K562 (cell line): ENCODE measurements around the gene GAPVD1. TPM values are rescaled to one million over a fixed set of nuclear protein-coding genes. Genes with fewer than 3 reads are reported as not detected.

Source experiments
- DIDO1 ChIP-seq: fragments of 450-650 bp; IDR thresholded peaks from 2 replicates; pipeline ENCODE4 v1.6.1; 2016; ENCODE audit warnings: low read depth, missing biosample characterization, missing genetic modification characterization
- ESRRA ChIP-seq: fragments of 450-650 bp; IDR thresholded peaks from 2 replicates; pipeline ENCODE4 v1.6.1; 2014; ENCODE audit warnings: low read depth, mild to moderate bottlenecking, moderate library complexity, borderline replicate concordance
- GATAD2A ChIP-seq: fragments of 450-650 bp; IDR thresholded peaks from 2 replicates; pipeline ENCODE4 v1.6.1; 2017
- JUN ChIP-seq, 2 experiments: sonication (generic) in 1 of 2; formaldehyde crosslinking in 1 of 2; IDR thresholded peaks; 2 replicates each; pipeline versions ENCODE4 v1.6.1 to v1.8.0; 2012 to 2022; ENCODE audit warnings: borderline replicate concordance in 2 of 2, mild to moderate bottlenecking in 2 of 2, improper control_type of control experiment in 1 of 2, low read depth in 1 of 2, low read length in 1 of 2, missing genetic modification reagents in 1 of 2
- KAT2B ChIP-seq: IDR thresholded peaks from one replicate; pipeline ENCODE4 v1.6.1; 2012; ENCODE audit warnings: low read depth, mild to moderate bottlenecking, control low read depth, inconsistent platforms, low read length, moderate library complexity
- KDM2B ChIP-seq: fragments of 250-450 bp; sonication (Bioruptor Pico); IDR thresholded peaks from 2 replicates; pipeline ENCODE4 v1.8.0; 2021; ENCODE audit warnings: mild to moderate bottlenecking, moderate library complexity
- MAFK ChIP-seq: IDR thresholded peaks from 2 replicates; pipeline ENCODE4 v1.6.1; 2011; ENCODE audit warnings: low read length, improper control_type of control experiment
- NBN ChIP-seq: fragments of 450-650 bp; IDR thresholded peaks from 2 replicates; pipeline ENCODE4 v1.6.1; 2016; ENCODE audit warnings: low read depth, mild to moderate bottlenecking
- NEUROD1 ChIP-seq: fragments of 150-350 bp; IDR thresholded peaks from 2 replicates; pipeline ENCODE4 v1.6.1; 2014; ENCODE audit warnings: borderline replicate concordance, low read length, low read depth; ENCODE audit not compliant: partially characterized antibody
- POLR2AphosphoS5 ChIP-seq: IDR thresholded peaks from 2 replicates; pipeline ENCODE4 v1.6.1; 2011; ENCODE audit warnings: mild to moderate bottlenecking, low read depth, low read length, moderate library complexity; ENCODE audit not compliant: control insufficient read depth, insufficient read depth
- POLR2G ChIP-seq: fragments of 200-400 bp; formaldehyde crosslinking; IDR thresholded peaks from 2 replicates; pipeline ENCODE4 v1.6.1; 2017; ENCODE audit warnings: low read depth, mild to moderate bottlenecking, antibody characterized with exemption, low read length, moderate library complexity
- PTTG1 ChIP-seq: fragments of 450-650 bp; IDR thresholded peaks from 2 replicates; pipeline ENCODE4 v1.6.1; 2016; ENCODE audit warnings: low read depth, mild to moderate bottlenecking, missing genetic modification characterization, missing compliant biosample characterization
- TBL1XR1 ChIP-seq, 2 experiments: IDR thresholded peaks; 2 replicates each; pipeline ENCODE4 v1.6.1; 2012; ENCODE audit warnings: improper control_type of control experiment in 2 of 2, low read length in 2 of 2, mild to moderate bottlenecking in 1 of 2
- THRAP3 ChIP-seq: fragments of 450-650 bp; IDR thresholded peaks from 2 replicates; pipeline ENCODE4 v1.6.1; 2016; ENCODE audit warnings: mild to moderate bottlenecking, inconsistent platforms, borderline replicate concordance
- ZNF134 ChIP-seq: fragments of 250-450 bp; sonication (Bioruptor Pico); conservative IDR thresholded peaks from 2 replicates; pipeline ENCODE4 v1.4.0; 2020
- ZNF197 ChIP-seq: fragments of 200-800 bp; sonication (Bioruptor generic); IDR thresholded peaks from 2 replicates; pipeline ENCODE4 v1.6.1; 2016; ENCODE audit warnings: low read depth, missing genetic modification characterization, missing compliant biosample characterization
- ZNF3 ChIP-seq: fragments of 250-450 bp; sonication (Bioruptor Pico); IDR thresholded peaks from 2 replicates; pipeline ENCODE4 v1.5.0; 2021; ENCODE audit warnings: mild to moderate bottlenecking, moderate library complexity
- ZNF311 ChIP-seq: fragments of 250-450 bp; sonication (Bioruptor Pico); IDR thresholded peaks from 2 replicates; pipeline ENCODE4 v1.4.0; 2020; ENCODE audit warnings: mild to moderate bottlenecking, moderate library complexity
- ZNF586 ChIP-seq: fragments of 450-650 bp; formaldehyde crosslinking; conservative IDR thresholded peaks from 2 replicates; pipeline ENCODE4 v1.4.0; 2020; ENCODE audit warnings: mild to moderate bottlenecking, moderate library complexity
- ZNF79 ChIP-seq: fragments of 250-450 bp; sonication (Bioruptor Pico); IDR thresholded peaks from 2 replicates; pipeline ENCODE4 v1.4.0; 2020; ENCODE audit warnings: low read depth, mild to moderate bottlenecking, moderate library complexity
- ZNF830 ChIP-seq: fragments of 250-450 bp; sonication (Bioruptor Pico); IDR thresholded peaks from 2 replicates; pipeline ENCODE4 v1.5.0; 2021; ENCODE audit warnings: mild to moderate bottlenecking
- polyA plus RNA-seq, 8 experiments: library from polyadenylated mRNA; depleted of rRNA in 4 of 8; stranded (reverse) in 5 of 8; unstranded in 3 of 8; fragments of >200 nt; fragmentation: Nextera tagmentation in 2 of 8; fragmentation: Illumina TruSeq in 1 of 8; extraction: Ambion mirVana in 2 of 8; extraction: Trizol in 1 of 8; gene quantifications; 2 replicates each; pipeline versions ENCODE4 v1.2.1 to v1.2.3, GENCODE V29; 2011 to 2014; ENCODE audit warnings: inconsistent platforms in 1 of 8, missing spikeins in 1 of 8
- total RNA-seq, 7 experiments: library from RNA; depleted of rRNA in 6 of 7; stranded (reverse); fragments of >200 nt in 6 of 7; fragmentation: Illumina TruSeq in 2 of 7; extraction: Trizol in 2 of 7; gene quantifications; 2 replicates each; pipeline versions ENCODE4 v1.2.1 to v1.2.3, GENCODE V29; 2011 to 2021; ENCODE audit warnings: low replicate concordance in 1 of 7
- TF ChIP-seq, protein P1 (sequence below): fragments of 450-650 bp; IDR thresholded peaks from 2 replicates; pipeline ENCODE4 v1.6.1; 2016; ENCODE audit warnings: low read depth, mild to moderate bottlenecking, moderate library complexity
- TF ChIP-seq, protein P2 (sequence below): fragments of 250-450 bp; sonication (Bioruptor Pico); IDR thresholded peaks from 2 replicates; pipeline ENCODE4 v1.4.0; 2020; ENCODE audit warnings: mild to moderate bottlenecking
- TF ChIP-seq, protein P3 (sequence below): fragments of 450-650 bp; formaldehyde crosslinking; IDR thresholded peaks from 2 replicates; pipeline ENCODE4 v1.4.0; 2020; ENCODE audit warnings: mild to moderate bottlenecking

The GAPVD1 gene
- total and polyA plus RNA-seq, 9 of the 15 experiments (the other 6 are each of a cell fraction or from before 2014, with no cell fraction given): 9.5 to 66.1 (median 45.5) TPM

DNA sequence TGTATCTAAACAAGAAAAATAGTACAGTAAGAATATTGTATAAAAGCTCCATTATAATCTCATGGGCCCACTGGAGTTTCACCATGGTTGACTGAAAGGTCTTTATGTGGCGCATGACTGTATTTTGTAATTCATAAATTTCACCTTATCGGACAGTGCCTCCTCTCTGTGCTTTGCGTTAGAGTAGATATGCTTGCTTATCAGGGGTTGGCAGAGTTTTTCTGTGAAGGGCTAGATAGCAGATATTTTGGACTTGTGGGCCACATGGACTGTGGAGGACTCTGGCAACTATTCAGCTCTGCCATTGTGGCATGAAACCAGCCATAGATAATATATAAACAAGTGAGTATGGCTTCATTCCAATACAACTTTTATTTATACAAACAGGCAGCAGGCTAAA is 23.2 kb downstream of the GAPVD1 start (continued):
- 0 out of 2 replicates have a peak, but pooled peaks have one; percentile 30 for TF ChIP-seq DIDO1 (tag)
- TF ChIP-seq KDM2B (CRISPR knock-in tag): 0 out of 2 replicates have a peak, but pooled peaks have one; percentile 27
- peak; percentile 66; the same call in 1 of the 2 replicates for TF ChIP-seq ZNF134 (CRISPR knock-in tag)
- no peak for TF ChIP-seq ZNF830
- peak; percentile 98 for TF ChIP-seq ZNF197 (CRISPR knock-in tag)
- TF ChIP-seq JUN (IDR thresholded peaks at IDR 0.05; ENCODE audit: borderline replicate concordance, low read depth, low read length): 0 out of 2 replicates have a peak, but pooled peaks have one; percentile 57
- no peak for TF ChIP-seq JUN (CRISPR knock-in tag; IDR thresholded peaks at IDR 0.05; ENCODE audit: borderline replicate concordance)
- TF ChIP-seq ESRRA: peak; percentile 46; the same call in 1 of the 2 replicates
- TF ChIP-seq TBL1XR1 (IDR thresholded peaks at IDR 0.05; ENCODE audit: low read length in 2 of 2): peak; percentile 85 to 99; a peak in 3 of 4 replicates
- TF ChIP-seq GATAD2A: peak; percentile 62
- peak; percentile 70; the same call in 1 of the 2 replicates for TF ChIP-seq NBN
- TF ChIP-seq, protein P1, sequence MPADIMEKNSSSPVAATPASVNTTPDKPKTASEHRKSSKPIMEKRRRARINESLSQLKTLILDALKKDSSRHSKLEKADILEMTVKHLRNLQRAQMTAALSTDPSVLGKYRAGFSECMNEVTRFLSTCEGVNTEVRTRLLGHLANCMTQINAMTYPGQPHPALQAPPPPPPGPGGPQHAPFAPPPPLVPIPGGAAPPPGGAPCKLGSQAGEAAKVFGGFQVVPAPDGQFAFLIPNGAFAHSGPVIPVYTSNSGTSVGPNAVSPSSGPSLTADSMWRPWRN: peak; percentile 95
- TF ChIP-seq THRAP3: no peak
- TF ChIP-seq ZNF311 (CRISPR knock-in tag): peak; percentile 92
- TF ChIP-seq POLR2G: no peak
- no peak for TF ChIP-seq KAT2B
- TF ChIP-seq, protein P2, sequence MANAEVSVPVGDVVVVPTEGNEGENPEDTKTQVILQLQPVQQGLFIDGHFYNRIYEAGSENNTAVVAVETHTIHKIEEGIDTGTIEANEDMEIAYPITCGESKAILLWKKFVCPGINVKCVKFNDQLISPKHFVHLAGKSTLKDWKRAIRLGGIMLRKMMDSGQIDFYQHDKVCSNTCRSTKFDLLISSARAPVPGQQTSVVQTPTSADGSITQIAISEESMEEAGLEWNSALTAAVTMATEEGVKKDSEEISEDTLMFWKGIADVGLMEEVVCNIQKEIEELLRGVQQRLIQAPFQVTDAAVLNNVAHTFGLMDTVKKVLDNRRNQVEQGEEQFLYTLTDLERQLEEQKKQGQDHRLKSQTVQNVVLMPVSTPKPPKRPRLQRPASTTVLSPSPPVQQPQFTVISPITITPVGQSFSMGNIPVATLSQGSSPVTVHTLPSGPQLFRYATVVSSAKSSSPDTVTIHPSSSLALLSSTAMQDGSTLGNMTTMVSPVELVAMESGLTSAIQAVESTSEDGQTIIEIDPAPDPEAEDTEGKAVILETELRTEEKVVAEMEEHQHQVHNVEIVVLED (CRISPR knock-in tag): peak; percentile 50; the same call in 1 of the 2 replicates
- TF ChIP-seq ZNF3 (CRISPR knock-in tag): no peak
- TF ChIP-seq, protein P3, sequence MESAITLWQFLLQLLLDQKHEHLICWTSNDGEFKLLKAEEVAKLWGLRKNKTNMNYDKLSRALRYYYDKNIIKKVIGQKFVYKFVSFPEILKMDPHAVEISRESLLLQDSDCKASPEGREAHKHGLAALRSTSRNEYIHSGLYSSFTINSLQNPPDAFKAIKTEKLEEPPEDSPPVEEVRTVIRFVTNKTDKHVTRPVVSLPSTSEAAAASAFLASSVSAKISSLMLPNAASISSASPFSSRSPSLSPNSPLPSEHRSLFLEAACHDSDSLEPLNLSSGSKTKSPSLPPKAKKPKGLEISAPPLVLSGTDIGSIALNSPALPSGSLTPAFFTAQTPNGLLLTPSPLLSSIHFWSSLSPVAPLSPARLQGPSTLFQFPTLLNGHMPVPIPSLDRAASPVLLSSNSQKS (CRISPR knock-in tag): no peak
- peak; percentile 17; the same call in 1 of the 2 replicates for TF ChIP-seq MAFK
- TF ChIP-seq ZNF79 (CRISPR knock-in tag): peak; percentile 78
- peak; percentile 100 for TF ChIP-seq POLR2AphosphoS5
- no peak for TF ChIP-seq ZNF586
- TF ChIP-seq PTTG1: no peak
- peak; percentile 94 for TF ChIP-seq NEUROD1
